ENCODE measurements around the gene CDK12.

- no peak for TF ChIP-seq CTCF (conservative IDR thresholded peaks at IDR 0.05; ENCODE audit: low read depth, low read length)
- no peak for TF ChIP-seq EZH2 (IDR thresholded peaks at IDR 0.05; ENCODE audit: low read length, unreplicated experiment)
Measured at GRCh38 chr17:39573447-39574298, 112.4 kb downstream of the CDK12 start.

Measured in PC-3 (cell line).